Spleen (tissue), 11 donors: ENCODE data around the gene OTUD4. TPM values are rescaled to one million over a fixed set of nuclear protein-coding genes. Genes with fewer than 3 reads are reported as not detected.
"Not testable (repeated sequence)": the region's sequence is repeated elsewhere in the genome, so short reads cannot be mapped to it uniquely, and the experiment has no call there.

Source experiments
- DNase-seq: peaks from one replicate; pipeline ENCODE4 v3.0.0-alpha.2; 2020
- H3K27ac ChIP-seq, 8 donors: fragments of 200-600 bp; sonication (generic) in 7 of 8; 1 replicate in 4 of 8; 2 replicates in 4 of 8; pipeline versions ENCODE4 v1.5.0 to v1.8.0; 2016 to 2021; ENCODE audit warnings: inconsistent platforms in 4 of 8, mild to moderate bottlenecking in 4 of 8, moderate library complexity in 1 of 8
- H3K27me3 ChIP-seq, 7 donors: fragments of 200-600 bp; sonication (generic) in 6 of 7; replicated peaks in 1 of 7; 1 replicate in 4 of 7; 2 replicates in 3 of 7; pipeline versions ENCODE4 v1.5.0 to v1.8.0; 2016 to 2021; ENCODE audit warnings: inconsistent platforms in 3 of 7, mild to moderate bottlenecking in 1 of 7
- H3K36me3 ChIP-seq, 6 donors: fragments of 200-600 bp; sonication (generic) in 5 of 6; 1 replicate in 4 of 6; 2 replicates in 2 of 6; pipeline versions ENCODE4 v1.5.0 to v1.8.0; 2016 to 2021; ENCODE audit warnings: inconsistent platforms in 2 of 6
- H3K4me1 ChIP-seq, 6 donors: fragments of 200-600 bp; sonication (generic) in 5 of 6; 1 replicate in 3 of 6; 2 replicates in 3 of 6; pipeline versions ENCODE4 v1.5.0 to v1.8.0; 2016 to 2021; ENCODE audit warnings: inconsistent platforms in 3 of 6
- H3K4me3 ChIP-seq, 8 donors: fragments of 200-600 bp; sonication (generic) in 7 of 8; 1 replicate in 4 of 8; 2 replicates in 4 of 8; pipeline versions ENCODE4 v1.5.0 to v1.8.0; 2016 to 2021; ENCODE audit warnings: inconsistent platforms in 4 of 8, mild to moderate bottlenecking in 4 of 8, moderate library complexity in 2 of 8
- H3K9me3 ChIP-seq, 8 donors: fragments of 200-600 bp; sonication (generic) in 7 of 8; 1 replicate in 4 of 8; 2 replicates in 4 of 8; pipeline versions ENCODE4 v1.5.0 to v1.8.0; 2016 to 2021; ENCODE audit warnings: inconsistent platforms in 4 of 8
- POLR2A ChIP-seq, 3 donors: fragments of 450-650 bp; IDR thresholded peaks; one replicate each; pipeline ENCODE4 v1.5.1; 2017; ENCODE audit warnings: antibody characterized with exemption in 3 of 3, mild to moderate bottlenecking in 1 of 3
- POLR2AphosphoS5 ChIP-seq, 3 donors: sonication (generic); formaldehyde crosslinking; IDR thresholded peaks; one replicate each; pipeline ENCODE4 v1.5.1; 2017; ENCODE audit warnings: antibody characterized with exemption in 3 of 3
- WGBS, 5 donors: extraction: QIAGEN DNeasy Blood & Tissue Kit in 3 of 5; methylation state at CpG; one replicate each; pipeline versions ENCODE4 v1.1.5 to v1.1.7; 2013 to 2018; 5-methylcytosine and 5-hydroxymethylcytosine counted together
- intact Hi-C: fragments of 100-400 bp; cut with DNase I; formaldehyde crosslinking; loops from one replicate; pipeline ENCODE4 v1.15.0; 2023; ENCODE audit warnings: low total_unique reads
- polyA plus RNA-seq, 3 donors: library from polyadenylated mRNA; stranded (reverse); fragments of 200-250 nt; gene quantifications; one replicate each; pipeline ENCODE4 v1.2.1, GENCODE V29; 2013
- total RNA-seq, 7 donors: library from RNA; depleted of rRNA in 3 of 7; stranded (reverse); fragments of >200 nt in 3 of 7; fragmentation: NEBNext Ultra II Directional in 4 of 7; extraction: Animal tissue kit (Norgen Biotek cat#: 25700) in 4 of 7; gene quantifications; one replicate each; pipeline versions ENCODE4 v1.1.0 to v1.2.1, GENCODE V29; 2016 to 2021
- TF ChIP-seq, protein P1 (sequence below), 11 experiments: fragments of 200-600 bp in 7 of 11; fragments of 450-650 bp in 4 of 11; sonication (generic) in 4 of 11; IDR thresholded peaks in 8 of 11; conservative IDR thresholded peaks in 3 of 11; 1 replicate in 7 of 11; 2 replicates in 4 of 11; pipeline versions ENCODE4 v1.4.0 to v1.8.0; 2016 to 2021; ENCODE audit warnings: antibody characterized with exemption in 11 of 11, inconsistent platforms in 4 of 11, mild to moderate bottlenecking in 1 of 11
- donor health status: healthy with polysubstance abuse.
- donor health status: DM: no; HTN: no; CAD: no; lungs with moderate emphysema.
- donor health status: DM: no; HTN: no; CAD: no.
- donor health status: Bipolar disorder and iron deficiency.
- donor health status: healthy.
- donor health status: DM: no; HTN: no; CAD: no.
- donor health status: DM: yes; HTN: yes; CAD: no.

Gene OTUD4
- total and polyA plus RNA-seq, 10 donors: 8.1 to 53.0 (median 44.1) TPM

DNA sequence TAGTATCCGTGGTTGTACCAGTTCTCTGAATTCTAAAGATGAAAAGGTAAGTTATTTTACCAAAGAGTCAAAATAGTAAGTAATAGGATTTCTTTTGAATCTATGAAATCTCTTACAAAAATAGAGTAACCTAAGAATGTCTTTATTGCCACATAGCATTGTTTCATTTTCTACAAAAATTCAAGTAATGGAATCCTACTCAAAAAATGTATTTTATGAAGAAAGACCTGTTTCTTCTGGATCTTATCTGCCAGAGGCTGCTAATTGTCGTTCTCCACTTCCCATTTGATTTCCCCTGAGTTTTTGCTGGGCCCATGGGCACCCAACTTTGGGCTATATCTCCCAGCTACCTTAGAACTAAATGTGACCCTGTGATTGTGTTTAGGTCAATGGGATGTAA is 3.2 kb upstream of the OTUD4 start:
- H3K4me3 ChIP-seq: no peak overlapping the region
- no peak overlapping the region for H3K27ac ChIP-seq
- peaks cover 4 to 27% (median 16%) of the 10 kb centered on the region in 6 donors for H3K4me1 ChIP-seq
- 87 to 92% (median 92%) methylated on average over 2 of the region's 2 CpGs for WGBS, 5 donors
- no peak for DNase-seq
- no peaks in the 10 kb centered on the region for H3K27me3 ChIP-seq
- TF ChIP-seq POLR2AphosphoS5 (IDR thresholded peaks at IDR 0.05): no peak
- intact Hi-C loops: no loop called here
- no peaks in the 10 kb centered on the region for H3K9me3 ChIP-seq
- H3K36me3 ChIP-seq: no peaks in the 10 kb centered on the region

DNA sequence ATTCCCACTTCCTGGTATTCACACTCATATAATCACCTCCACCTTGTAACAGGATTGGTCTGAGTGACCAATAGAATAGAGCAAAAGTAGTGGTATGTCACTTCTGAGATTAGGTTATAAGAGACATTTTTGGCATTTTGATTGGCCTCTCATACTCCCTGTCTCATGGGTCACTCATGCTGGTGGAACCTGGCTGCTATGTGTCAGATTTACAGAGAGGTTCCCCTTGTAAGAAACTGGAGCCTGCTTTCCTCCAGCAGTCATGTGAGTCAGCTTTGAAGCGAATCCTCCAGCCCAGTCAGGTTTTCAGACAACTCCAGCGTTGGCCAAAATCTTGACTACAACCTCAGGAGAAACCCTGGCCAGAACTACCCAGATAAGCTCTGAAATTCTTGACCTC is 2.6 kb upstream of the OTUD4 start:
- Histone ChIP-seq H3K4me3 (no peak overlapping the region), H3K27ac (no peak overlapping the region), H3K27me3 (no peaks in the 10 kb centered on the region), H3K36me3 (no peaks in the 10 kb centered on the region), H3K9me3 (no peaks in the 10 kb centered on the region), H3K4me1 (peaks cover 6 to 32% (median 21%) of the 10 kb centered on the region in 6 donors)
- DNase-seq: no peak
- intact Hi-C loops: no loop called here
- WGBS, 5 donors: 78 to 95% (median 90%) methylated on average over 2 of the region's 2 CpGs
- TF ChIP-seq POLR2A (IDR thresholded peaks at IDR 0.05): no peak
- TF ChIP-seq POLR2AphosphoS5 (IDR thresholded peaks at IDR 0.05): no peak
- TF ChIP-seq, protein P1, sequence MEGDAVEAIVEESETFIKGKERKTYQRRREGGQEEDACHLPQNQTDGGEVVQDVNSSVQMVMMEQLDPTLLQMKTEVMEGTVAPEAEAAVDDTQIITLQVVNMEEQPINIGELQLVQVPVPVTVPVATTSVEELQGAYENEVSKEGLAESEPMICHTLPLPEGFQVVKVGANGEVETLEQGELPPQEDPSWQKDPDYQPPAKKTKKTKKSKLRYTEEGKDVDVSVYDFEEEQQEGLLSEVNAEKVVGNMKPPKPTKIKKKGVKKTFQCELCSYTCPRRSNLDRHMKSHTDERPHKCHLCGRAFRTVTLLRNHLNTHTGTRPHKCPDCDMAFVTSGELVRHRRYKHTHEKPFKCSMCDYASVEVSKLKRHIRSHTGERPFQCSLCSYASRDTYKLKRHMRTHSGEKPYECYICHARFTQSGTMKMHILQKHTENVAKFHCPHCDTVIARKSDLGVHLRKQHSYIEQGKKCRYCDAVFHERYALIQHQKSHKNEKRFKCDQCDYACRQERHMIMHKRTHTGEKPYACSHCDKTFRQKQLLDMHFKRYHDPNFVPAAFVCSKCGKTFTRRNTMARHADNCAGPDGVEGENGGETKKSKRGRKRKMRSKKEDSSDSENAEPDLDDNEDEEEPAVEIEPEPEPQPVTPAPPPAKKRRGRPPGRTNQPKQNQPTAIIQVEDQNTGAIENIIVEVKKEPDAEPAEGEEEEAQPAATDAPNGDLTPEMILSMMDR (IDR thresholded peaks at IDR 0.05 in 8 of 11, conservative IDR thresholded peaks at IDR 0.05 in 3 of 11): no peak

DNA sequence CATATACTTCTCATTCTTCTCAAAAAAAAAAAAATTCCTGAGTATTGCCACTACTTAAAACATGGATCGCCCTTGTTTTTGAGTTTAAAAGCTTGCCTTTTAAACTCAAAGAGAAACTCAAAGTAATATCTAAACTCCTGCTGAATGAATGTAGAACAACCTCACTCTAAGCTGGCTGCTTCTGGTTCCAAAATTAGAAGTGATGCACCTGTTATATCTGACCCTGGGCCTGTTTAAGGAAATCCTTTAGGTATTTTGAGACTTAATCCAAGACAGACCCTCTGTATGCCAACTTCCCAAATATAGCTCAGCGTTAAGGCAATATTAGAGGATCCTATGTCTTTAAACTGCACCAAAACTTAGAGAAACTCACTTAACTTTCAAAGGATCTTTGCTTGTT is 1.8 kb upstream of the OTUD4 start:
- 64 to 91% (median 83%) methylated on average over 2 of the region's 2 CpGs for WGBS, 5 donors
- H3K27ac ChIP-seq: no peak overlapping the region
- intact Hi-C loops: no loop called here

DNA sequence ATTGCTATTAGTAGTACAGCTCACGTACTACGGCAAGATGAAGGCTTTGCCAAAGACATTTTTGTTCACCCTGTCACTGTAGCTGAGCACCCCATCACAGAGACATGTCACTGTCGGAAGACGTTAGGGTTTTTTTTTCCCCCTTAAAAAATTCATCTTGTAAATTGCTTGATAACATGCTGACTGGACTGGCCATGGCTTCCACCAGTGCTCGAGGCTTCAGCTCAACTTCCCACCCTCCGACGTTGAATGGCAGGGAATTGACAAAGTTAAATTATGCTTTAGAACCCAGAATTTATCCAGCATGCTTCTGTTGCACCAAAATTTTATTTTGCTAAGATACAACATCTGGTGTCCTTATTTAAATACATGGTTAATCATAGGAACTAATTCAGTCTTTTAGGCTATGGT is 707 bp upstream of the OTUD4 start:
- no peaks in the 10 kb centered on the region for H3K9me3 ChIP-seq
- no peak for DNase-seq
- H3K36me3 ChIP-seq: no peaks in the 10 kb centered on the region
- peak overlapping the region; percentile 54 to 79 (median 72) for H3K4me3 ChIP-seq
- intact Hi-C loops: no loop called here
- no peaks in the 10 kb centered on the region for H3K27me3 ChIP-seq
- H3K27ac ChIP-seq: peak overlapping the region; percentile 78 to 100 (median 98)
- WGBS, 5 donors: 5 to 10% (median 7%) methylated on average over 7 of the region's 7 CpGs
- TF ChIP-seq, protein P1 (IDR thresholded peaks at IDR 0.05 in 8 of 11, conservative IDR thresholded peaks at IDR 0.05 in 3 of 11): no peak
- no peak for TF ChIP-seq POLR2AphosphoS5 (IDR thresholded peaks at IDR 0.05)
- no peak for TF ChIP-seq POLR2A (IDR thresholded peaks at IDR 0.05)
- peaks cover 22 to 43% (median 34%) of the 10 kb centered on the region in 6 donors for H3K4me1 ChIP-seq

More for the DNA sequence above, 1.8 kb upstream of the OTUD4 start:
- H3K4me3 ChIP-seq: no peak overlapping the region
- H3K27me3 ChIP-seq: no peaks in the 10 kb centered on the region
- DNase-seq: no peak
- H3K36me3 ChIP-seq: no peaks in the 10 kb centered on the region
- peaks cover 11 to 40% (median 29%) of the 10 kb centered on the region in 6 donors for H3K4me1 ChIP-seq
- H3K9me3 ChIP-seq: no peaks in the 10 kb centered on the region
- TF ChIP-seq POLR2A (IDR thresholded peaks at IDR 0.05) (no peak), POLR2AphosphoS5 (IDR thresholded peaks at IDR 0.05) (no peak)
- TF ChIP-seq, protein P1 (IDR thresholded peaks at IDR 0.05 in 8 of 11, conservative IDR thresholded peaks at IDR 0.05 in 3 of 11): no peak

DNA sequence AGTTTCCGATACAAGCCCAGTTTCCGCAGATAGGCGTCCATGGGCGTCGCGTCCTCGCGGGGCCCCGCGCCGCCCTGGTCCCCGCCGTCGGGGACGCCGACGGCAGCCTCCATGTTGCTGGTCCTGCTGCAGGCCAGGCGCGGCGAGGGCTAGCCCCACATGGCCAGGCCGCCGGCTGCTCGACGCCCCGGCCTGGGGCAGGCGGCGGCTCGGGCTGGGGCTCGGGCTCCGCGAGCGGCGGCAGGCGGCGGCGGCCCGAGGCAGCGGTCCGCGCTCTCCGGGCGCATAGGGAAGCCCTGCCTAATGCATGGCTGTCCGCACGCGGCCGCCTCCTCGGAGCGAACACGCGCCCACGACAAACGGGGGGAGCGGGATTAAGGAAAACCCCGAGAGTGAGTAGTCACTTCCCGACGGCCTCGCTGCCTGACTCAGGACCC is 510 bp downstream of the OTUD4 start:
- peak; percentile 93 for DNase-seq

More for the DNA sequence above, 510 bp downstream of the OTUD4 start:
- H3K4me3 ChIP-seq: peak overlapping the region; percentile 54 to 79 (median 72)
- intact Hi-C loops, H3K9me3 ChIP-seq, H3K27me3 ChIP-seq, H3K36me3 ChIP-seq: not testable (repeated sequence)
- peak in 1 of 3 donors; percentile 55 for TF ChIP-seq POLR2A (IDR thresholded peaks at IDR 0.05)
- 0 to 1% (median 0%) methylated on average over 11 to 57 of the region's 57 CpGs for WGBS, 5 donors
- H3K27ac ChIP-seq: peak overlapping the region; percentile 93 to 100 (median 98)
- H3K4me1 ChIP-seq: peaks cover 32 to 55% (median 44%) of the 10 kb centered on the region in 6 donors
